Dendritic cell treated with granulocyte-macrophage colony-stimulating factor and Interleukin-4, amounts not matched to agents 40 ng/mL and 50 ng/mL, for 4 days (primary cell): Measurements from ENCODE around the gene GREB1.

Experiments
- H3K27ac Mint-ChIP-seq: one replicate; pipeline ENCODE4 v1.8.0; 2022; ENCODE audit warnings: mild to moderate bottlenecking, mixed read lengths
- H3K27me3 Mint-ChIP-seq: one replicate; pipeline ENCODE4 v1.8.0; 2022; ENCODE audit warnings: mild to moderate bottlenecking, mixed read lengths
- H3K36me3 Mint-ChIP-seq: one replicate; pipeline ENCODE4 v1.8.0; 2022; ENCODE audit warnings: low read depth, mixed read lengths
- H3K4me1 Mint-ChIP-seq: one replicate; pipeline ENCODE4 v1.8.0; 2022; ENCODE audit warnings: low read depth, mixed read lengths
- H3K4me3 Mint-ChIP-seq: one replicate; pipeline ENCODE4 v1.8.0; 2022; ENCODE audit warnings: mild to moderate bottlenecking, moderate library complexity, mixed read lengths
- H3K9me3 Mint-ChIP-seq: one replicate; pipeline ENCODE4 v1.8.0; 2022; ENCODE audit warnings: mixed read lengths
- intact Hi-C: fragments of 100-400 bp; cut with micrococcal nuclease; formaldehyde crosslinking; loops from one replicate; pipeline ENCODE4 v1.15.0; 2022

The GREB1 gene

DNA sequence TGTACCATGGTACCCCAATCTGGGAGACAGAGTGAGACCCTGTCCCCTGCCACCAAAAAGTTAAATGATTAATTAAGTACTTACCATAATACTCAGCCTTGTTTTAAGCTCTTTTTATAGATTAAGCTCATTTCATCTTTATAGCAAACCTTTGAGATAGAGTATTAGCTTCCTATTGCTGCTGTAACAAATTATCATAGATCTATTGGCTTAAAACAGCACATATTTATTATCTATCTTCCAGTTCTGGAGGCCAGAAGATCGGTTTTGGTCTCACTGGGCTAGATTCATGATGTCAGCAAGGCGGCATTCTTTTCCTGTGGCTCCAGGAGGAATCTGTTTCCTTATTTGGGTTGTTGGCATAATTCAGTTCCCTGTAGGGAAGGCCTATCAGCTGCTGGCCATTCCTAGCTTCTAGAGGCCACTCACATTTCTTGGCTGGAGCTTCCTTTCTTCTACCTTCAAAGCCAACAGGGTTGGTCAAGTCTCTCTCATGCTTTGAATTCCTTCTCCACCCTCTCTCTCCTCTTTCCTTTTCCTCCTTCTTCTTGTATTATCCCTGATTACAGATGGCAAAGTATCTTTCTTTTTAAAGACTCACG lies 13.7 kb upstream of the GREB1 start:
- Mint-ChIP-seq H3K36me3 (no peaks in the 10 kb centered on the region), H3K27me3 (peaks cover 16% of the 10 kb centered on the region), H3K4me1 (no peaks in the 10 kb centered on the region), H3K27ac (no peak overlapping the region), H3K4me3 (no peak overlapping the region), H3K9me3 (no peaks in the 10 kb centered on the region)
- intact Hi-C loops, result no loop called here

- Mint-ChIP-seq H3K4me3 (no peak overlapping the region), H3K27me3 (peaks cover 14% of the 10 kb centered on the region), H3K9me3 (no peaks in the 10 kb centered on the region), H3K27ac (no peak overlapping the region), H3K36me3 (no peaks in the 10 kb centered on the region), H3K4me1 (no peaks in the 10 kb centered on the region)
- intact Hi-C loops, result no loop called here
Observed at GRCh38 chr2:11521775-11522174, 12.1 kb upstream of the GREB1 start.

DNA sequence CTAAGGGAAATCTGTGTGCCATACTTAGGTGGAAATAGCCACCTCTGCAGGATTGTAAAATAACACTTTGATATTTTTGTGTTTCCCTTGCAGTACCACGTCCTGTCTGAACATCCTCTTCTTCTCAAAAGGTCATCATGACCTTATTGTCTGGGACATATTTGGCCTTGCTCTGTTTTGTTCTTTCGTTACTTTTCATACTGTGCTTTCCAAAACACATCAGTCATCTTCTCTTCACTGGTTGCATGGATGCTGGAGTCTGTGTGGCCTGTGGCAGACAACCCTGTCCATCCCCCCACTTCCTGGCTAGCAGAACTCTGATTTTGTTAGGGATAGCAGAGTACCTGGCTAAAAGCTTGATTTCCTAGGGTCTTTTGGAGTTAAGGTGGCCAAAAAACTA lies 9.4 kb upstream of the GREB1 start:
- H3K27ac Mint-ChIP-seq, result no peak overlapping the region

GRCh38 chr2:11525762-11526161 lies 8.1 kb upstream of the GREB1 start:
- Mint-ChIP-seq H3K4me1 (no peaks in the 10 kb centered on the region), H3K36me3 (no peaks in the 10 kb centered on the region), H3K4me3 (no peak overlapping the region), H3K27me3 (peaks cover 35% of the 10 kb centered on the region), H3K9me3 (no peaks in the 10 kb centered on the region), H3K27ac (no peak overlapping the region)
- intact Hi-C loops, result no loop called here

More for the DNA sequence above, 9.4 kb upstream of the GREB1 start:
- H3K36me3 Mint-ChIP-seq, result no peaks in the 10 kb centered on the region
- peaks cover 29% of the 10 kb centered on the region for H3K27me3 Mint-ChIP-seq
- intact Hi-C loops, result no loop called here
- H3K4me3 Mint-ChIP-seq, result no peak overlapping the region
- H3K9me3 Mint-ChIP-seq, result no peaks in the 10 kb centered on the region
- no peaks in the 10 kb centered on the region for H3K4me1 Mint-ChIP-seq

GRCh38 chr2:11527001-11527400 lies 6.8 kb upstream of the GREB1 start:
- H3K27me3 Mint-ChIP-seq, result peaks cover 41% of the 10 kb centered on the region
- H3K9me3 Mint-ChIP-seq, result no peaks in the 10 kb centered on the region
- no peak overlapping the region for H3K4me3 Mint-ChIP-seq
- H3K4me1 Mint-ChIP-seq, result no peaks in the 10 kb centered on the region
- no peak overlapping the region for H3K27ac Mint-ChIP-seq
- H3K36me3 Mint-ChIP-seq, result no peaks in the 10 kb centered on the region
- intact Hi-C loops, result no loop called here

GRCh38 chr2:11528228-11528627 lies 5.6 kb upstream of the GREB1 start:
- no peak overlapping the region for H3K4me3 Mint-ChIP-seq

GRCh38 chr2:11530864-11531465 lies 2.9 kb upstream of the GREB1 start:
- Mint-ChIP-seq H3K36me3 (no peaks in the 10 kb centered on the region), H3K27me3 (peaks cover 57% of the 10 kb centered on the region), H3K4me3 (no peak overlapping the region), H3K4me1 (peaks cover 19% of the 10 kb centered on the region), H3K9me3 (no peaks in the 10 kb centered on the region), H3K27ac (no peak overlapping the region)
- intact Hi-C loops, result no loop called here

More at GRCh38 chr2:11528228-11528627, 5.6 kb upstream of the GREB1 start:
- Mint-ChIP-seq H3K27me3 (peaks cover 52% of the 10 kb centered on the region), H3K27ac (no peak overlapping the region), H3K9me3 (no peaks in the 10 kb centered on the region), H3K36me3 (no peaks in the 10 kb centered on the region), H3K4me1 (peaks cover 1% of the 10 kb centered on the region)
- intact Hi-C loops, result no loop called here

DNA sequence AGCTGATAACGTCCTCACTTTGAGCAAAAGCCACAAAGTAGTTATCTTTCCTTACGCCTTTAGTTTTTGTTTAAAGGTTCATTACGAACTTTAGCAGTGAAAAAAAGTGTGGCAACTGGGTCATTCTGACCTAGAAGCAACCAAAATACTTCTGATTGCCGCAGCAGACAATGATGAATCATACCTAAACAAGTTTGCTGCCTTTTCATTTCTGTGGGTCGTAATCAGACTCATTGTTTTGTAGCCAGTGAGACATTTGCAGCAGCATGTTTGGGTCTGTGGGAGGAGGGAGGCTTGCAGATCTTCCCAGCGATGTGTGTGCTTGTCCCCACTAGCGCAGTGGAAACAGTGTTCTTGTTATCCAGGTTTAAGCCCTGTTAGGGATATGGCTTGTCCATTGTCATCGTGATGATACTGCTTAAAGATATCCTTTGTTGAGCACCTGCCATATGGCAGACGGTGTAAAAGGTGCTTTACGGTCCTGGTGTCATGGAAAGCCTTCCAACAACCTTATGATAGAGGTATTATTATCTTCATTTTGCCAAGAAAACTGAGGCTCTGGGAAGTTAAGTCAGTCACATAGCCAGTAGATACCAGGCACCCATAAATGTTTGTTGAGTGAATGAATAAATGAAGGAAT lies 1.3 kb upstream of the GREB1 start:
- Mint-ChIP-seq H3K27me3 (peaks cover 53% of the 10 kb centered on the region), H3K4me1 (peaks cover 19% of the 10 kb centered on the region), H3K36me3 (no peaks in the 10 kb centered on the region), H3K27ac (no peak overlapping the region), H3K9me3 (no peaks in the 10 kb centered on the region), H3K4me3 (no peak overlapping the region)
- intact Hi-C loops, result no loop called here

DNA sequence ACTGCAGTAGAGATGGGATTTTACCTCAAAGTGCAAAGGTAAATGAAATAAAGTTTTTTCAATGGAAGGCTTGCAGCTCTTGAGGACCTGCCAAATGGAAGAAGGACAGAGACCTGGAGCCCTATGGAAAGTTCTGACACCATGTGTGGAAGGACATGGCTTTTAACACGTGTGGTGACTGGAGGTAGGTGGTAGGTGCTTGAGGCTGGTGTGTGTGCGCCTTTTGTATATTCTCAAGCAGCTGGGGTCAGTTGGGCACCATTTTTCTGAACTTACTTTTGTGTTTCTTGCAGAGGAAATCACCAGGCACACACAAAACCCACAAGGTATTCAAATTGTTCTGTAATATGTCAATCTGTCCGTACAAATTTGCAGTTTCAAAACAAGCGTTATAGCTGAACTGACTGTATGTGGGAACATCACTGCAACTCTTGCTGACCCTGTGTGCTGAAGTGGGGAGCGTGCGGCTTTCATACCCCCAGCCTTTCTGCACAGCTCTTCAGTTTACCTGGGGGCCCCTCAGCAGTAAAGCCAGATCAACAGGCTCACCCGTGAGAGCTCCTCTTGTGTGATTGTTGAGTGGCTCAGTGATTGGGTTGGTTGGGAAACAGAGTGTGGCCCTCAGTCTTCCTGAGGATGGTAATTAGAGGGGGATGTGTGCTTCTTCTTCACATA lies 363 bp downstream of the GREB1 start:
- intact Hi-C loops, result no loop called here
- Mint-ChIP-seq H3K9me3 (no peaks in the 10 kb centered on the region), H3K4me1 (peaks cover 19% of the 10 kb centered on the region), H3K27ac (no peak overlapping the region), H3K36me3 (no peaks in the 10 kb centered on the region), H3K4me3 (no peak overlapping the region), H3K27me3 (peaks cover 47% of the 10 kb centered on the region)

DNA sequence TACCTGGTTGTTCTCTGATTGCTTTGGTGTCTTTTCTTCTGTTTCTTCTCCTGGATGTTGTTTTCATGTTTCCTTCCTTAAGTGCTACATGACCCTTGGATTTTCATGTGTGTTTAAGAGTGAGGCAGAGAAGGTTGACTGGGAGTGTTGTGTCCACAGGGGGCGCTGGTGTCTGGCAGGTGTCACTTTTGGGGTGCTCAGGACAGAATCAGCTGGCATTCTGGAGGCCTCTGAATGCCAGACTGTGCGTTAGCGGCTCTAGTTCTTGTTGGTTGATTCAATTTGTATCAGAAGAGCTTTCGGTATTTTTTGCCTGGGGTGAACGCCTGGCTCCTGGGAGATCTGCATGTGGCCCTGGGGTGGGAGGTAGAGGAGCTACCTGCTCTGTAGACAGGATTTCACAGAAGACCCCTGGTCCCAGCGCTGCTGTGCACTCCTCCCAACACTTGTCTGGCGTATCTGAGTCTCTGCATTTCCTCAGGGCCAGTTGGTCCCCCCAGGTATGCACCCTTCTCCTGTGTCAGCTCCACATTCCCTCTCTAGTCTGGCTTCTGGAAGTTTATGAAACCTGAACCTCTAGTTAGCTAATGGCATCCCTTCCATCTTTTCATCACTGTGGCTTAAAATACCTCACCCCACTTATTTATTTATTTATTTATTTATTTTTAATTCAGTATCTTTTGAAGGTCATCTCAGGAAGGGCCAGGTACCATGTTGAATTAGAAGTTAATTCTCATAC lies 1.1 kb downstream of the GREB1 start:
- Mint-ChIP-seq H3K27ac (no peak overlapping the region), H3K36me3 (no peaks in the 10 kb centered on the region), H3K9me3 (no peaks in the 10 kb centered on the region), H3K27me3 (peaks cover 49% of the 10 kb centered on the region), H3K4me1 (peaks cover 19% of the 10 kb centered on the region), H3K4me3 (no peak overlapping the region)
- intact Hi-C loops, result no loop called here

- Mint-ChIP-seq H3K27me3 (peaks cover 47% of the 10 kb centered on the region), H3K9me3 (no peaks in the 10 kb centered on the region), H3K27ac (no peak overlapping the region), H3K4me3 (no peak overlapping the region), H3K4me1 (peaks cover 19% of the 10 kb centered on the region), H3K36me3 (no peaks in the 10 kb centered on the region)
- intact Hi-C loops, result no loop called here
Observed at GRCh38 chr2:11535899-11536344, 2.1 kb downstream of the GREB1 start.

DNA sequence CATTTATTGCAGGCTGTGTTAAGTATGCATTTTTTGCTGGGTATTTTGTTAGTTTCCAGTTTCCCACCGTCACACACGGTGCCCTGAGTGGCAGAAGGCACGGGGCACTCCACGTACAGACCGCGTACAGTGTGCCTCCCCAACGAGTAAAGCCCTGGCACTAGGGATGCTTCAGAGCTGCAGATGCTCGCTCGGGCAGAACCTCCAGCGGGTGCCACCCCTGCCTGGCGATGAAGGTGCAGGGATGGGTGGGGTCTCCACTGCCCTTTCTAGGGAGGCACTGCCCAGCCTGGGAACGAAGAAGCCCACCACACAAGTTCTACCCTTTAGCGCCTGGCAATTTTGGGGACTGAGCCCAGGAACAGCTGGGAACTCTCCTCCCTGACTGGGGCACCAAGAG lies 4.1 kb downstream of the GREB1 start:
- intact Hi-C loops, result no loop called here
- Mint-ChIP-seq H3K9me3 (no peaks in the 10 kb centered on the region), H3K4me3 (no peak overlapping the region), H3K27ac (no peak overlapping the region), H3K4me1 (peaks cover 19% of the 10 kb centered on the region), H3K36me3 (no peaks in the 10 kb centered on the region), H3K27me3 (peaks cover 47% of the 10 kb centered on the region)

- H3K9me3 Mint-ChIP-seq, result no peaks in the 10 kb centered on the region
- H3K27ac Mint-ChIP-seq, result no peak overlapping the region
- peaks cover 48% of the 10 kb centered on the region for H3K27me3 Mint-ChIP-seq
- no peak overlapping the region for H3K4me3 Mint-ChIP-seq
- H3K4me1 Mint-ChIP-seq, result peaks cover 5% of the 10 kb centered on the region
- no peaks in the 10 kb centered on the region for H3K36me3 Mint-ChIP-seq
- intact Hi-C loops, result no loop called here
Observed at GRCh38 chr2:11539317-11540147, 5.7 kb downstream of the GREB1 start.
